Liver (tissue), 9 donors: ENCODE data around the gene ACIN1. TPM values are rescaled to one million over a fixed set of nuclear protein-coding genes. Genes with fewer than 3 reads are reported as not detected.

Experiments
- DNase-seq: peaks from one replicate; pipeline ENCODE4 v3.0.0-alpha.2; 2017; ENCODE audit warnings: low spot score
- H3K27ac ChIP-seq, 2 donors: one replicate each; pipeline ENCODE4 v1.7.0; 2013; ENCODE audit warnings: inconsistent platforms in 2 of 2, low read length in 2 of 2, control low read depth in 1 of 2, low read depth in 1 of 2, mild to moderate bottlenecking in 1 of 2
- H3K27me3 ChIP-seq, 4 donors: one replicate each; pipeline versions ENCODE4 v1.6.1 to v1.7.0; 2013; ENCODE audit warnings: low read length in 3 of 4, inconsistent platforms in 1 of 4, mild to moderate bottlenecking in 1 of 4, moderate library complexity in 1 of 4; ENCODE audit not compliant: control insufficient read depth in 4 of 4, insufficient read depth in 4 of 4
- H3K36me3 ChIP-seq, 4 donors: one replicate each; pipeline versions ENCODE4 v1.6.1 to v1.7.0; 2013; ENCODE audit warnings: low read length in 3 of 4, mild to moderate bottlenecking in 3 of 4, low read depth in 1 of 4, moderate library complexity in 1 of 4; ENCODE audit not compliant: control insufficient read depth in 4 of 4, insufficient read depth in 3 of 4
- H3K4me1 ChIP-seq, 4 donors: one replicate each; pipeline versions ENCODE4 v1.6.1 to v1.7.0; 2013; ENCODE audit warnings: low read length in 3 of 4, mild to moderate bottlenecking in 3 of 4, moderate library complexity in 1 of 4; ENCODE audit not compliant: control insufficient read depth in 4 of 4, insufficient read depth in 4 of 4
- H3K4me3 ChIP-seq, 3 donors: one replicate each; pipeline versions ENCODE4 v1.6.1 to v1.7.0; 2013; ENCODE audit warnings: low read length in 3 of 3, control low read depth in 1 of 3, low read depth in 1 of 3, mild to moderate bottlenecking in 1 of 3
- H3K9ac ChIP-seq, 2 donors: one replicate each; pipeline ENCODE4 v1.7.0; 2013; ENCODE audit warnings: low read length in 2 of 2, mild to moderate bottlenecking in 2 of 2, moderate library complexity in 2 of 2, control low read depth in 1 of 2, low read depth in 1 of 2
- H3K9me3 ChIP-seq, 4 donors: one replicate each; pipeline versions ENCODE4 v1.6.1 to v1.7.0; 2013; ENCODE audit warnings: low read length in 3 of 4; ENCODE audit not compliant: control insufficient read depth in 4 of 4
- ATF3 ChIP-seq: IDR thresholded peaks from 2 replicates; pipeline ENCODE4 v1.6.1; 2016; ENCODE audit warnings: antibody characterized with exemption
- CTCF ChIP-seq: fragments of 150-350 bp; IDR thresholded peaks from 2 replicates; pipeline ENCODE4 v1.5.1; 2017; ENCODE audit warnings: improper control_type of control experiment, low read depth, low read length; ENCODE audit not compliant: missing input control
- EGR1 ChIP-seq, 2 donors: IDR thresholded peaks; 2 replicates each; pipeline ENCODE4 v1.6.1; 2016 to 2018; ENCODE audit warnings: antibody characterized with exemption in 2 of 2, low read depth in 2 of 2
- FOXA1 ChIP-seq: IDR thresholded peaks from 2 replicates; pipeline ENCODE4 v1.6.1; 2016; ENCODE audit warnings: antibody characterized with exemption
- FOXA2 ChIP-seq: IDR thresholded peaks from 2 replicates; pipeline ENCODE4 v1.6.1; 2016; ENCODE audit warnings: antibody characterized with exemption
- HNF4A ChIP-seq, 2 donors: conservative IDR thresholded peaks; 2 replicates each; pipeline ENCODE4 v1.6.1; 2016; ENCODE audit warnings: antibody characterized with exemption in 2 of 2, mild to moderate bottlenecking in 2 of 2
- HNF4G ChIP-seq: IDR thresholded peaks from 2 replicates; pipeline ENCODE4 v1.6.1; 2016; ENCODE audit warnings: antibody characterized with exemption
- JUND ChIP-seq, 2 donors: IDR thresholded peaks; 2 replicates each; pipeline ENCODE4 v1.6.1; 2016; ENCODE audit warnings: antibody characterized with exemption in 2 of 2
- RAD21 ChIP-seq, 2 donors: IDR thresholded peaks; 2 replicates each; pipeline ENCODE4 v1.6.1; 2016; ENCODE audit warnings: antibody characterized with exemption in 2 of 2, mild to moderate bottlenecking in 2 of 2
- REST ChIP-seq: IDR thresholded peaks from 2 replicates; pipeline ENCODE4 v1.6.1; 2016; ENCODE audit warnings: antibody characterized with exemption, mild to moderate bottlenecking
- SP1 ChIP-seq: IDR thresholded peaks from 2 replicates; pipeline ENCODE4 v1.6.1; 2018; ENCODE audit warnings: antibody characterized with exemption, mild to moderate bottlenecking
- TAF1 ChIP-seq: conservative IDR thresholded peaks from 2 replicates; pipeline ENCODE4 v1.6.1; 2016; ENCODE audit warnings: antibody characterized with exemption, mild to moderate bottlenecking
- YY1 ChIP-seq: IDR thresholded peaks from 2 replicates; pipeline ENCODE4 v1.6.1; 2016; ENCODE audit warnings: antibody characterized with exemption, mild to moderate bottlenecking
- ZBTB33 ChIP-seq: IDR thresholded peaks from 2 replicates; pipeline ENCODE4 v1.6.1; 2016; ENCODE audit warnings: antibody characterized with exemption
- WGBS: extraction: QIAGEN DNeasy Blood & Tissue Kit; methylation state at CpG from one replicate; pipeline ENCODE4 v1.1.7; 2013; 5-methylcytosine and 5-hydroxymethylcytosine counted together
- polyA plus RNA-seq, 2 donors: library from polyadenylated mRNA; stranded (reverse) in 1 of 2; unstranded in 1 of 2; fragments of 200-250 nt in 1 of 2; fragments of >200 nt in 1 of 2; fragmentation: Nextera tagmentation in 1 of 2; extraction: Ambion mirVana in 1 of 2; gene quantifications; one replicate each; pipeline versions ENCODE4 v1.2.1 to v1.2.3, GENCODE V29; 2013 to 2015
- total RNA-seq, 2 donors: library from RNA; depleted of rRNA; stranded (reverse); fragments of >200 nt; gene quantifications; one replicate each; pipeline ENCODE4 v1.2.3, GENCODE V29; 2014
- TF ChIP-seq, protein P1 (sequence below): IDR thresholded peaks from 2 replicates; pipeline ENCODE4 v1.6.1; 2016; ENCODE audit warnings: antibody characterized with exemption
- donor health status: healthy.
- donor health status: healthy.
- donor health status: healthy.
- donor health status: healthy.
- donor health status: healthy.

Gene ACIN1
- total and polyA plus RNA-seq, 4 donors: 8.1 to 50.6 (median 37.1) TPM

- Histone ChIP-seq H3K4me3 (peak overlapping the region; percentile 36 to 77 (median 62)), H3K27me3 (no peaks in the 10 kb centered on the region), H3K9ac (peak overlapping the region in 1 of 2 donors; percentile 48), H3K36me3 (peaks cover 15 to 34% (median 26%) of the 10 kb centered on the region in 4 donors), H3K9me3 (no peaks in the 10 kb centered on the region), H3K27ac (no peak overlapping the region), H3K4me1 (peaks cover 4 to 17% (median 13%) of the 10 kb centered on the region in 4 donors)
- no peak for TF ChIP-seq FOXA2
- no peak for TF ChIP-seq HNF4G
- no peak for TF ChIP-seq EGR1 (IDR thresholded peaks at IDR 0.05; ENCODE audit: low read depth in 2 of 2)
- no peak for TF ChIP-seq HNF4A (conservative IDR thresholded peaks at IDR 0.05)
- TF ChIP-seq SP1: no peak
- TF ChIP-seq REST: no peak
- no peak for TF ChIP-seq YY1
- peak; percentile 86 to 90 for TF ChIP-seq RAD21 (IDR thresholded peaks at IDR 0.05)
- TF ChIP-seq ZBTB33: no peak
- TF ChIP-seq CTCF: peak; percentile 90
- peak; percentile 94 for DNase-seq
- WGBS: under 1% methylated on average over 51 of the region's 51 CpGs
Measured at GRCh38 chr14:23057757-23058653, 36.9 kb downstream of the ACIN1 start.

DNA sequence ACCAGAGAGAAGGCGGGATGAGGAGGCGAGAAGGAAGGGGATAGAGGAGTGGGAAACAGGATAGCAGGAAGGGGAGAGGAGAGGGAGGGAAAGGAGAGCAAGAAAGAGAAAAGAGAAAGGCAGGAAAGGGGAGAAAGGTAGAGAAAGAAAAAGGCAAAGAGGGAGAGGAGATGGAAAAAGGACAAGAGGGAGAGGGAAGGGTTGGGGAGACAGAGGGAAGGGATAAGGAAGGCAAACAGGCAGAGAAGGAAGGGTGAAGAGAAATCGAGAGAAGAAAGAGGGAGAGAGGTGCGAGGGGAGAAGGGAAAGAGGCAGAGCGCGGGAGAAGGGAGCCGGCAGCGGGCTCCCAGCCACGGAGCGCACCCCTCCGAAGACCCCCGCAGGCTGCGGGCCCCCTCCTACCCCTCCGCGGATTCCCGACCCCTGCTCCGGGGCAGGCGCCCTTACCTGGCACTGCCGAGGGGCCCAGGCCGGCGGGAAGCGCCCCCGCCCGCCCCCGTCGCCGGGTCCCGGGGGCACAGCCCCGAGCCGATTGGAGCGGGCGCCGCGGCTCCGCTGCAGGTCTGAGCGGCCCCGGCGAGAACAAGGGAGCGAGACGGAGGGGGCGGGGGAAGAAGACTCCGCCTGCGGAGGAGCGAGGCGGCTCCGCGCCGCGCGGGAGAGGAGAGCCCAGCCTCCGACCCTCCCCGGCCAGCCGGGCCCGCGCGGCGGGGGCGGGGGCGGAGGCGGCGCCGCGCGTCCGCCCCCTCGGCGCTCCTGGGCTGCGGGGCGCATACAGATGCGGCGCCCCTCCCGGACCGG is 37.8 kb downstream of the ACIN1 start, which contains the start of gene CDH24:
Gene CDH24 (minus strand): TSS at position 565 of the 801 bp plus-strand sequence. CDS start 1,787 bp downstream, outside the sequence.
- DNase-seq: peak; percentile 71
- Histone ChIP-seq H3K4me1 (peaks cover 4 to 17% (median 13%) of the 10 kb centered on the region in 4 donors), H3K9ac (peak within 1 kb of the TSS in 1 of 2 donors; percentile 48), H3K27ac (no peak within 1 kb of the TSS), H3K9me3 (no peaks in the 10 kb centered on the region), H3K36me3 (peaks cover 13 to 26% (median 18%) of the 10 kb centered on the region in 4 donors), H3K27me3 (no peaks in the 10 kb centered on the region), H3K4me3 (peak within 1 kb of the TSS; percentile 36 to 77 (median 62))
- 3% methylated on average over 73 of the region's 73 CpGs for WGBS
- TF ChIP-seq FOXA2 (no peak), TAF1 (no peak), RAD21 (IDR thresholded peaks at IDR 0.05) (no peak), HNF4G (no peak), JUND (IDR thresholded peaks at IDR 0.05) (no peak), ATF3 (no peak), EGR1 (IDR thresholded peaks at IDR 0.05; ENCODE audit: low read depth in 2 of 2) (no peak), CTCF (no peak), HNF4A (conservative IDR thresholded peaks at IDR 0.05) (no peak), ZBTB33 (no peak), FOXA1 (no peak), SP1 (no peak)
- TF ChIP-seq, protein P1, sequence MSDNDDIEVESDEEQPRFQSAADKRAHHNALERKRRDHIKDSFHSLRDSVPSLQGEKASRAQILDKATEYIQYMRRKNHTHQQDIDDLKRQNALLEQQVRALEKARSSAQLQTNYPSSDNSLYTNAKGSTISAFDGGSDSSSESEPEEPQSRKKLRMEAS: no peak
